Right kidney (tissue), 9 donors: ENCODE results near the gene GRM8.

Source experiments
- DNase-seq: peaks from one replicate; pipeline ENCODE4 v3.0.0-alpha.2; 2016
- long read RNA-seq, 8 donors: transcript quantifications; one replicate each; lab custom pipeline, GENCODE V29; 2026

Gene GRM8
- long read RNA-seq, donor 1: 0 reads
- long read RNA-seq, donor 2: 0 reads
- long read RNA-seq, donor 3: 0 reads
- long read RNA-seq, donor 4: 0 reads
- long read RNA-seq, donor 5: 0 reads
- long read RNA-seq, donor 6: 0 reads
- long read RNA-seq, donor 7: 0 reads
- long read RNA-seq, donor 8: 0 reads

DNA sequence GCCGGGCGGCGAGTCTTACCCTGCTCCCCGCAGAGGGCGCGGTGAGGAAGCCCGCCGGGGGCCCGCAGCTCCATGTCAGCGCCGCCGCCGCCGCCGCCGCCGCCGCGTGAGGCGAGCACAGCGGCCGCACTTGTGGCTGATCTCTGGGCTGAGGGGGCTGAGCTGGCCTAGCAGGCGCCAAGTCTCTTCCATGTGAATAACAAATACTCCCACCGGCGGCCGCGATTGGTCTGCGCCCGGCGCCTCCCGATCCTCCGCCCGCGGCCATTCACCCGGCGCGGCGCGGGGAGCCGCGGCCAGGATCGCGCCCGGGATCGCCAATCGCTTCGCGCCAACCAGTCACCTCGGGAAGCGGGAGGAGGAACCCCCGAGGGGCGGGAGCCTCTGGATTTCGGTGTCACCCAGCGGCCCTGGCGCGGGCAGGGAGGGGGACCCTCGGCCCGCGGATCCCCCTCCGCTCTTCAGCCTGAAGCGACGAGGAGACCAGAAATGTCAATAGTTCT, at the start of gene GRM8:
GRM8 (minus strand) TSS at position 164 of the 503 bp plus-strand sequence.
- DNase-seq: peak; percentile 85

DNA sequence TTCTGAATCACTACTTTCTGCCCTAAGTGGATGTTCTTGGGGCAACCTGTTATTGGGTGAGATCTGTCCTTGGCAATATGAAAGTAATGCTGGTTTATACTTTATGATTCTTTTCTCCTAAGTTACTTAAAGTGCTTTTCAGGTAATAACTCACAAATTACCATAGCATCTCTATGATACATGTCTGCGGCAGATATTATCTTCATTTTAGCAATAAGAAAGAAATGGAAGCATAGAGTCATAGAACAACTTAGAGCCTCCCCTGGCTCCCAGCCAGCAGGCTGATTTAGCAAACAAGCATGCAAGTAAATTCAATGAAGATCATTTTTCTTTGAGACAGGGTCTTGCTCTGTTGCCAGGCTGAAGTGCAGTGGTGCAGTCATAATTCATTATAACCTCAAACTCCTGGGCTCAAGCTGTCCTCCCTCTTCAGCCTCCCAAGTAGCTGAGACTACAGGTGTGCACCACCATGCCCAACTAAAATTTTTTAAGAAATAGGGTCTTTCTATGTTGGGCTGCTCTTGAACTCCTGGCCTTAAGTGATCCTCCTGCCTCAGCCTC, 38.1 kb upstream of the GRM8 start:
- no peak for DNase-seq

DNA sequence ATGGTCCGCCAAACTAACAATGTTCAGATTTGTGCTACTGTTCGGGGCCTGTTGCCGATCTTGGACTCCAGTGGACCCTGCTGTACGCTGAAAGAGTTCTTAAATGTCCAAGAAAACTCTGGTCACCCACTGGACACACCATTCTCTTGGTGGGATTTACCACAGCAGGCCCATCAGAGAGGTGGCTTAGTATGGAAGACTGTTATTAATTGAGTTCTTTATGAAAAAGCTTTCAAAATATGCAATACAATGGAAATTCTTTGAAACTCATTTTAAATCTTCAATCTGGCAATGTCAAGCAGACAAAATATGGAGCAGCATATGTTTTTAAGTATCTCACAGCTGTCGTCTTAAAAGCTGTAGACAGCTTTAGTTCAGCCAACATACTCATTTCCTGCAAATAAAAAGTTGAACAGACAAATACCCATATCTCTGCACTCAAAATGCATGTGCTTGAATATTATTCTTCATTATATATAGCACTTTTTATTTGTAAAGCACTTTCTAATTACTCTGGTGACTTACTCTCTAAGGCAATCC, 37.4 kb upstream of the GRM8 start:
- DNase-seq: no peak

DNA sequence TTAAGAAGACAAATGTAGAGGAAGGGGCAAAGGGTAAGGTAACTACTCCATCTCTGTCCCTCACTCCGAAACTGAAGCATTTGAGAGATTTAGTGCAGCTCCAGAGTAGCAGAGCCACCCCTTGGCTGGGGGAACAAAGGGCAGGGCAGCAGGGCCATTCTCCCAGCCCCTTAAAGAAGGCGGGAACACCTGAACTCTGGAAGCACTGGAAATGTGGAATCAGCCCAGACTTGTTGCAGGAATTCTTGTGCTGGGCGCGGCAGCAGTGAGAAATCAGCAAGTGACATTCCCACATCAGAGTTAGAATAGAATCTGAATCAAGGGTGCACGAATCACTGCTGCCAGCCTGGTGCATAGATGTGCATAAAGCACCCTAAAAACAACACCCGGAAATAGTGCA, 34.4 kb upstream of the GRM8 start:
- DNase-seq: no peak

DNA sequence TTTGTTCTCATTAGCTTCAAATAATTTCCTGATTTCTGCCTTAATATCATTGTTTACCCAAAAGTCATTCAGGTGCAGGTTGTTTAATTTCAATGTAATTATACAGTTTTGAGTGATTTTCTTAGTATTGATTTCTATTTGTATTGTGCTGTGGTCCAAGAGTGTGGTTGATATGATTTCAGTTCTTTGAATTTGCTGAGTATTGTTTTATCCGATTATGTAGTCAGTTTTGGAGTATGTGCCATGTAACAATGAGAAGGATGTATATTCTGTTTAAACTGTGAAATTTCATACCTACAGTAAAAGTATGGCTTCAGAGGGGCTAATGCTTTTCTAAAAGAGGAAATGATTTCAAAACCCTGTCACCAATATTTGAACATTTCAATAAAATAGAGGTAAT, 17.4 kb upstream of the GRM8 start:
- DNase-seq: no peak

DNA sequence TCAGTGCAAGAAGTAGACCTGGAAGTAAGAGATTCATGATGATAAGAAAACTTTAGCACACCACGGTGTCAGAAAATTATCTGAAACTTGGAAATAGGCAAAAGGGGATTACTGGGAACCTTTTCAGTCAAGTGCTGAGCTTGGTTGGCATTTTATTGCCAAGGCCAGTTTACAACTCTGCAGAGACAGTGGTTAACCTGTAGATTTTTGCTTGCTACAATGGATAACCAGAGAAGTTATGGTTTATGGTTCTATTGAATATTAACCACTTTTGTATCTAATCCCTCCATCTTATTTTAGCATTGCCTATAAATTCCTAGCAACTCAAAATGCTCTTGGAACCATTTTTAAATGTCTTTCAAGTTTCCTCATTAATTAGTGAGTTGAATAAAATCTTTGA, 13.3 kb upstream of the GRM8 start:
- DNase-seq: no peak

DNA sequence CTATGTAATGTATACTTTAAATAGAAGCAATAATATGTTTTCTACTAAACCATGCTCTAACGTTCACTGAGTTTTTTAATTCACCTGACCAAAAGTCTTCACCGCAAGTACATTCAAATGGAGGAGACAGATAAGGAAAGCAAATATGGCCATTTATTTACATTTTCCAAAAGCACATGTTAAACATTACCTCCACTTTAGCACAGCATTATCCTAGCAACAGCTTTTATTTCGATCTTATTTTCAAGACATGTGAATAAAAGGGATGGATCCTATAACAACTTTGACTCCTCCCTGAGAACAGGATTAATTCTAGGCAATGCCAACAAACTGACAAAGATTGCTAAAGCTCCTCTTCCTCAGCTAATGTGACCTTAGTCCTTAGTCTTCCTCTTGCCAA, 11.5 kb upstream of the GRM8 start:
- DNase-seq: no peak

DNA sequence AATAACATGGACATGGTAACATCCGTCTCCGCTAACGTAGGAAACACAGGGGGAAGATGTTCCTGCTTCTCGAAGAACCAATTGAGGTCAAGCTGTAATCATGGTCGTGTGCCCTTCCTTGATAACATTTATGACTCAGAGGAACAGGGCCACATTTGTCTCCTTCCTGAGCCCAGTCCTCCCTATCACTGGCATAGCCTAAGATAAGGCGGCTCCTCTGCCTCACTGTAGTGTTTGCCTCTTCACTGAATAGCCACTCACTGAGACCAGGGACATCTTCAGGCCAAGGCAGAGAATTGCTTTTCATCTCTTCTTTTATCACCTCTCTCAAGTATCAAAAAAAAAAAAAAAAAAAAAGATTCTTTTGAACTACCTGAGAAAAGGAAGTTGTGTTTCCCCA, 5.4 kb upstream of the GRM8 start:
- DNase-seq: no peak

DNA sequence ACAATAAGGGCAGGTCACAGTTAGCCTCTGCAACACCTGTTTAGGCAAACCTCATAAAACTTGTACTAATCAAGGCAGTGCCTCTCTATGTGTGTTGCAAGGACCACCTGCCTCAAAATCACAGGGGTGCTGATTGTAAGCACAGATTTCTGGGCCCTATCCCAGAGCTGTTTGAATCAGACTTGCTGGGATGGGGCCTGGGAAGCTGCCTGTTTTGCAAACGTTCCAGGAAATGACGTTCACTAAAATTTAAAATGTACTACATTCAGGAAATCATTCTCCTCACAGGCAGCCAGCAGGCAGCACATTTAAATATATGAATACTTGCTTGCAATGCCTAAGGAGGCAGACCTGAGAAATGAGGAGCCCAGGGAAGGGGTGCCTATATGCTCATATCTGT, 4.3 kb upstream of the GRM8 start:
- DNase-seq: no peak

DNA sequence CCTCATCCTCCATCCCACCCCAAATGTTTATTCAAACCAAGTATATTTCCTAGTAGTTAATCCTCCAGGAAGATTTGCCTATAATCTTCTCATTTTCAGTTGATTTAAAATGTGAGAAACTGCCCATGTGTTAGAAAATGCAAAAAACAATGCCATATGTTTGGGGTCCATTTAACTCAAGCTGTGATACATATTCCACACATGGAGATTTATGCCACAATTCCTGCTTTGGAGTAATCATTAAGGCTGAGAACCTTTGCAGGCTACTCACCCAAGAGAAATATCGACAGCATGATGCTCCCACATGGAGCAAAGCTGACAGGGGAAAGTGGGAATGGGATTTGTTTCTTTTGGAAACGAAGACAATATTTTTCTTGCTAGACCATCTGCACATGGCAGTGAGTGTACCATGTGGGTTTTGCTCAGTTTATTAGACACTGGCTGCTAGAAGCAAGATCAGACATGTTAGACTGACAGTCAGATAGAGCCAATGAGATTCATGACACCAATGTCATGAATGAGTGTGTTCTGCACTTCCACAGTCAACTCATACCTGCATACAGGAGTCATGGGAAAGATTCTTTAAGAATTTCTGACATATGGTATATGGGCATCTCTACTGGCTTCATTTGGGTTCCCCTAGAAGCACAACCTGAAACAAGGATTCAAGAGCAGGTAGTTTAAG, 3.4 kb upstream of the GRM8 start:
- no peak for DNase-seq

DNA sequence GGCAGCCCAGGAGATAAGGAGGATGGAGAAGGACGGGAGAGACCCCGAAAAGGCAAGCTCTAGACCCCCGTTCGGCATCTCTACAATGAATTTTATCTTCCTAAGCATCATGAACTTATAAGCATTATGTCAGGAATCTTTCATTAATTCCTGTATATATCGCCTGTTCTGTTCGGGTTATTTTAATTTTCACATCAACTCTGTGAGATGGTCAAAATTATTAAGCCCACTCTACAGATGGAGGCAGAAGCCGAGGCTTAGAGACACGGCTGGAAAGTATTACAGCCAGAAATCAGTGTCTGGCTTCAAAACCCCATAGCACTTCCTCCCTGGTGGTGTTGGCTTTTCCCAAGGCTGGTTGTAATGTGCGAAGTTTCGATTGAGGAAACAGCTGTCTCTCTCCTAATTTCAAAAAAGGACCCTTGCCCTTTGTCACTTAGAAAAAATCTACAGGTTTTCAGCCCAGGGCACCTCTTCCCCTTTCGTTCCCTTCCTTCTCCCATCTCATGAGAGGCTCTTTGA, 1.5 kb upstream of the GRM8 start:
- no peak for DNase-seq

DNA sequence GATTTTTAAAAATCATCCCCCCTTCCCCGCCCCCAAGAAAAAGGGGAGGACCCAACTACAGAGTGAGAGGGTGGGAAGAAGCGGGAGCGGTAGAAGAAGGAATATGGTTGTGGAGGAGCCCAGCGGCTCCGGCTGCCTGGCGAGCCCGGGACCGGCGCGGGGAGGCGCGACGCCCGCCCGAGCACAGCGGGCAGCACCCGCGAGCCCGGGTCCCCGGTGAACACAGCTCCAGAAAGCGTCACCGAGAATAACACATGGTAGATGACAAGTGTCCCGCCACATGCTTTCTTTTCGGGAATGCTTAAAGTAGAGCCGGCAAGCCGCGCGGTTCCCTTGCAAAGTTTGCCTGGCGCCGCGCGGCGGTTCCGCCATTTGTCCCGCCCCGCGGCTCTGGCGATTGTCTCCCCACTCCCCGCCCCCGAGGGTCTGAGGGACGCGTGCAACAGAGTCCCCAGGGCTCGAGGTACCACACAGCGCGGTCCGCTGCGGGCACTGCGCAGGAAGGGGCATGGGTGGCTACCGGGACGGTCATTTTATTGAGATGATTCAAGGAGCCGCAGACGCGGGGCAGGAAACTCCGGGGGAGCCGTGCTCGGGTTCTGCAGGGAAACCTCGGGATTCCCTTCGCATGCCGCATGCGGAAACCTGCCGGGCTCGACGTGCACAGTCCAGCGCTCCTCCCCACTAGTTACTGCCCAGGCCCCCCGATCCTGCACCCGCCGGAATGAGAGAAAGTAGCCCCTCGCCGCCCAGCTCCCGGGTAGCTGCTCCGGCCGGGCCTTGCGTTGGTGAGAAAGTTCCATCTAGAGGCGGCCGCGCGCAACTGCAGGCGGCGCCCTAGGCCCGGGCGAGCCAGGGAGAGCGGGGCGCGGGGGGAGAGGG, 781 bp upstream of the GRM8 start:
- DNase-seq: peak; percentile 87

DNA sequence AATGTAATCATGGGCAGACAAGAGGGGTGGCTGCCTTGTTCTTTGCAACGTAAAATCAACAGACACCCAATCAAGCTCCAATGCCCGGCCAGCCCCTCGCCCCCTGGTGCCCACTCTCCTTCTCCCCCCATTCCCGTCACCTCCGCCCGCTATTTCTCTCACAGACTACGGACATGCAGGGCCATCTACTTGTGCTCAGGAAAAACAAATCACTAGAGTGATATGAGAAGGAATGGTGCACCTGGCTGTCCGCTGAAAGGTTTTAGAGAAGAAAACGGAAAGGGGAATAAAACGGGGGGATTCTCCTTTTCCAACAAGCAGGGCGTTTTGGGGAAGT, 396 bp downstream of the GRM8 start:
- DNase-seq: no peak

DNA sequence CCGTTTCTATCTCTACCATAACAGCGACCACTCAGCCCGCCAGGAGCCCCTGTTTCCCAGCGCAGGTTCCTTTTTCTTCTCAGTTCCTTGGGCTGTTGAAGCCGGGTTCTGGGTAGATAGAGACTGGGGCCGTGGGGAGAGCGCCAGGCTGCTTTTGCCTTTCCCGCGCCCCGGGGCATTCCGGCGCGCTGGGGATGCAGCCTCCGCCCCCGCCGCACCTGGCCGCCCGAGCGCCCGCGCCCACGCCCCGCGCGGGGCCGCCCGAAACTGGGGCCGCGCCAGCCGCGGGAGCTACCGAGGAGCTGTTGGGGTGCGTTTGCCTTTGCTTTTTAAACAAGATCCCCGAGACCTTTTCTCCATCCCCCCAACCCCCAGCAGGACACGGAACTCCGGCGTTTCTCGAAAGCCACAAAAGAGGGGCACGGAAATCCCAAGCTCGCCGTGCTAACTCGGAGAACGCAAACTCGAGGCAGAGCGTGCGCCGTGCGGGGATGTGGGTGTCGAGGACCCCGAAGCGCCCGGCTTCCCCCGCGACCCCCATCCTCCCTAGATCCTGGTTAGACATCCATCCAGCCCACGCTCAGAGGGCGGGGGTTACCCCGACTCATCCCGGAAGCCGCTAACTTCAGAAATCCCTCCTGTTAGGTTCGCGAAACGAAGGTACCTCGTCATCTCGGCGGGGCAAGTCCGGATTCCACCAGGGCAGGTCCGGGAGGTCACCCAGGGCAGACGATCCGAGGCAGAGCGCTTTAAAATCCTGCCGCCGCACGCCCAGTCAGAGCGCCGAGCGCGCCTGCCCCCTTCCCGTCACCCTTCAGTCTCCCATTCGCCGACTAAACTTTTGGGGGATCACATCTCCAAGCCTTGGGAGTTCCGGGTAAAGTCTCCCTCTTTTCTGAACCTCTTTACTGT, 1.0 kb downstream of the GRM8 start:
- peak; percentile 41 for DNase-seq

DNA sequence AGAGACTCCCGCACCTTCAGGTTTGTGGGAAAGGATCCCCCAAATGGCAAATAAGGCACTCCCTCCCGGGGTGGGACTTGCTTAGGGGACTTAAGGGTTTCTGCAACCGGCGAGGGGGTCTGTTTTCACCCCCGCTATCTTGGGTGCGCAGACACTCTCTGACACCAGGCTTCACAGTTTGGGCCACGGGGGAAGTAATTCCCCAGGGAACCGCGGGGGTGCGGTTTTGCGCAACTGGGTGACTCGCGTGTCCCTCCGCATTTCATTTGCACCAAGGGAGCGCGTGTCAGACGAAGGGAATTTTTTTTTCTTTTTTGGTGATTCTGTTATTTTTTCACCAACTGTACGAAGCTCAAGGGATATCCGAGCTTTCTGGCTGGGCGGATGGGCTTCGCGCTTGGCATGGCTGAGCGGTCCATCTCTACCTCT, 1.7 kb downstream of the GRM8 start:
- DNase-seq: peak; percentile 44

DNA sequence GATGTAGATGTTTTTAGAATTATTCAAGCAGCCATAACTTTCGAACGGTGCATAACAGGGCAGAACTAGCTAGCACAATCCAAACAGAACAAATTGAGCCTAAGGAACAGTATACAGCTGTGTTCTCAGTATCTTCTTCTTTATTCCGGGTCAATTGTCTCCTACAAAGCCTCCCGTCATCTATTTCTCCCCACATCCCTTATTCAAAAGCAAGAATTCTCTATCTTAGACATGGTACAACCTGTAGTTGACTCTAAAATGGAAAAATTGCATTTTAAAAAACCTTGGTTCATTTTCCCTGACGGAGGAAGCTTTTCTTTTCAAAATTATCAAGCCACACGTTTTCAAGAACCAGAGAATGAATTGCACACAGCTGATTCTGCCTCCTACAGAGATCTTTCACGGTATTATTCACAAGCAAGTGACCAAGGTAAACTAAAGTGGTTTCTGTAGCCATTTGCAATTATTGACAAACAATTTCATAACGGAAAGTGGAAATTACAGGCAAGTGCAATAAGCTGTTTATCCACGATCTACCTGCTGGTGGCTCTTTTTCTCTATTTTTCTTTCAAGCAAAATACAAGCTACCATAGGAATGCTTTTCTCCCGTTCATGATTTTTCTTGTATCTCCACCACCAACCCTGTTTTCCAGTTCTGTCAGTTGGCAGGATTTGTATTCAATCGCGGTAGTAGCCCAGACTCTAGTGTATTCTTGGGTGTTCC, 2.3 kb downstream of the GRM8 start:
- DNase-seq: peak; percentile 9

DNA sequence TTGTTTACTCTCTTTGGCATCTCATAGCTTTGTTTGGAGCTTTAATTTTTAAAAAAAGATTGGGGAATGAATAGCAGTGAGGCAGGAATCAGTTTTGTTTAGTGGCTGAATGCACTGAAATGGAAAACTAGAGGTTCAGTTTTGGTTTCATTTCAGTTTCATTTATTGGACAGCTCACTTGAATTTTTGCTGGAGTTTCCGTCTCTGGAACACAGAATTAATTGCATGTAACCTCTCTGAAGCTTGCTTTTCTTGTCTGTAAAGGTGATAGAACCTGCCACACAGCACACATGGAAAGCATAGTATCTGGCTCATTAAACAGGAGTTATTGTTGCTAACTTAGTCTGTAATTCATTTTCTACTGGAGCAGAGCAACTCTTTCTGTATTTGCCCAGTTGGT, 7.1 kb downstream of the GRM8 start:
- no peak for DNase-seq

DNA sequence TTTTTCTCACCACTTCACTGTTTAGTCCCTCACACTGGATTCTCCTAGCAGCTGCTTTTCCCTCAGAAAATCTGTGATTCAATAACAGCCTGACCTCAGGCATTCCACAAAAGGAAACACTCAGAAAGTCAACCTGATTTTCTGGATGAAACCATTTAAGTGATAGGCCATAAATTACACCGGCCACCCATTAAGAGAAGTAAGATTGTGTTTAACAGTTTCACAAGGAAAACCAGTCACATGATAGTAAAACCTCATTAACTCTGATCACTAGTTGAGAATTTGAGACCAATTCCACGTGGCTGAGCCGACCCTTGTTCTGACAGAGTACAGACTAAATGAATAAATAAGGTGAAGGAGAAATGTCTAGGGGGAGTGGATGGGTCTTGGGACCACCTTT, 7.7 kb downstream of the GRM8 start:
- peak; percentile 26 for DNase-seq

DNA sequence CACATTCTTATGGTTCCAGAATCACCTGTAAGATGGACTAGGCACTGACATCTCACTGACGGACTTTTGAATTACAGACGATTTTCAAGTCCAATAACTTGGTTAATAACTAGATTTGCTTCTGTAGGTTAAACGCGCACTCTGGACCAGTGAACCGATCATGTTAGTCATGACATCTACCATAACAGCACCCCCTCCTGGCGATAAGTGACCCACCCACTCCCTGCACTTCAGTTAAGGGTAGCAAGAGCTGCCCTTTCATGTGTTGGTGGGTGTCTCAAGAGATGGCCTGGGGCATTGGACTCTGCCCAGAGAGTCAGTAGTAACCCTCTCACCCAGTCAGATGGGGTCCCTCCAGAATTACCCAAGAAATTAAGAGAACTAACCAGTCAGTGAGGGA, 12.9 kb downstream of the GRM8 start:
- DNase-seq: no peak

DNA sequence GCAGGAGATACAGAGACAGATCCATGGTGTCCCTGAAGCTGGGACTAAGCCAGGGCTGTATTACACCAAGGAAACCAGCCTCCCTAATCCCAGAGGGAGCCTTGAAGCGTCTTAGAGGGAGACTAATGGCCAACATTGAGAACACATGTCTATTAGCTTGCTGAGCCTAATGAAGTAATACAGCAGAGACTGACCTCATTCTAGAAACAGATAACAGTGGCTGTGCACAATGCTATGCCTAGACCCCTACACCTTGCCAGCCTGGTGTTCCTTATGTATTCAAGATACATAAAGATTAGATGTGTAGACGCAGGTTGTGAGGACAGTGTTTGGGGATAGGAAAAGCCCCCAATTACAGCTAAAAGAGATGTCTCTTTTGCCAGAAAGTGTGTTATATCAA, 19.1 kb downstream of the GRM8 start:
- no peak for DNase-seq

DNA sequence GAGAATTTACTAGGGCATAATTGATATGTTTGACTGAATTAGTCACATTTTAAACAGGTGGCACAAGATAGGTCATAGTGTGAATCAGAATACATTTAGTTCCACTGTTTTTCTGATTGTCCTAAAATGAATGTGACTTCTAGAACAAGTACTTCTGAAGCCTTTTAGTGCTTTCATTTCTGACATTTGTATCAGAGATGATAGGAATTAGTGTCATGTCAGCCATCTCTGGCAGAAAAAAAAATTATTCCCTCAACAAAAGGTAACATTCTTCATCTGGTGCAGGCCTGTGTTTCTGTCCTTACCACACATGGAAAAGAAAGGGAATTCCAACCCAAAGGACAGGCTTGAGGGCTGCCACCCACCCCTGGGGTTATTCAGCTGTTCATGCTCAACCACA, 21.3 kb downstream of the GRM8 start:
- no peak for DNase-seq
